GM10248 (cell line): ENCODE measurements around the gene SCN4A.

Experiments used
- CTCF ChIA-PET: fragments of 300-600 bp; sonication (Branson Sonifier 250); formaldehyde crosslinking; extraction: SDS; loops from one replicate; lab custom pipeline; 2021; ENCODE audit warnings: antibody characterized with exemption; lab: Yijun Ruan, JAX
- POLR2A ChIA-PET: fragments of 350-650 bp; sonication (Branson Sonifier 250); formaldehyde crosslinking; extraction: SDS; loops from one replicate; lab custom pipeline; 2020; ENCODE audit warnings: antibody characterized with exemption; lab: Yijun Ruan, JAX
- DNase-seq: peaks from one replicate; pipeline ENCODE4 v3.0.0; 2012; ENCODE audit errors: extremely low spot score
- TF ChIP-seq, protein P1 (sequence below): IDR thresholded peaks from 2 replicates; pipeline ENCODE4 v1.5.1; 2012; ENCODE audit warnings: mild to moderate bottlenecking, low read depth; ENCODE audit errors: extremely low read depth, missing control alignments, control extremely low read depth

SCN4A gene

DNA sequence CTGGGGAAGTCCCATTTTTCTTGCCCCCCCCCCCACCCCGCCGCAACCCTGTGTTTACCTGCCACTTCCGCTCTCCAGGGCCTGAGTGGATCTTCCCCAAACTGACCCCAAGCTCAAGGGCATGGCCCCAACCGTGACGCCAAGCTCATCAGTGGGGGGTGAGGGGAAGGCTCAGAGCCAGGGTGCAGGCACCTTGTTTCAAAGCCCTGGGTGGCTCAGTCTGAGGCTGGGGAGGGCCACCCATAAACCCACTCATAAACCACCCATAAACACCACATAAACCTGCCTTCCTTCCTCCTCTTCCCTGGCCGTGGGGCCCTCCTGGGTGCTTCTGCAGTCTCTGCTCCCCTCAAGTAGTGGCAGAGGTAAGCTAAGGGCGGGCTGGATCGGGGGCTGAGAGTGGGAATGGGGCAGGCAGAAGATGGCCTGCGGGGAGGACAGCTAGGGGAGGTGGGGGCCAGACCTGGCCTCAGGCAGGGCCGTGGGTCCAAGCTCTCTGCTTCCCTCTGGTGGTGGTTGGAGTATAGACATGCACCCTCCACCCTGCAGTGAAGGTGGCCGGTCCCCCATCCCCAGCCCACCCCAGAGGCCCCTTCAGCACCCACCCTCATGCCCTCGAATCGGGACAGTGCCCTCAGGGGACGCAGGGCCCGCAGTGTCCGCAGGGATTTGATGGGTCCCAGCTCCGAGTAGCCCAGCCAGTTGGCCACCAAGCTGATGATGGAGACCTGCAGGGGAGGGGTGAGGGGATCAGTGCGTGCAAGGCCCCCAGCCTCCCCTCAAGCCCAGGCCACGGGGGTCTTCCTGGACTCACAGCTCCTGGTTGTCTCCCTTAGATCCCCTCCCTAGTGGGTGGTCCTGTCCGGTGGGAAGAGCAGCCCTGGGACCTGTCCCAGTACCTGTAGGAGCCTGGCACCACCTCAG, 26.0 kb downstream of the SCN4A start:
- ChIA-PET POLR2A (interaction anchor here (0.6 to 1.5 kb wide), 5 partner anchors 10 to 199 kb away, joined by 5 to 11 read pairs (median 7); no protein-coding TSS in a partner anchor), CTCF (interaction anchor here (0.6 to 3.1 kb wide), 48 partner anchors 8 to 384 kb away, joined by 3 to 207 read pairs (median 6); partner anchors contain the start of genes CD79B, CSHL1, GH1 and ICAM2)
- peak; percentile 90 for DNase-seq
- TF ChIP-seq, protein P1, sequence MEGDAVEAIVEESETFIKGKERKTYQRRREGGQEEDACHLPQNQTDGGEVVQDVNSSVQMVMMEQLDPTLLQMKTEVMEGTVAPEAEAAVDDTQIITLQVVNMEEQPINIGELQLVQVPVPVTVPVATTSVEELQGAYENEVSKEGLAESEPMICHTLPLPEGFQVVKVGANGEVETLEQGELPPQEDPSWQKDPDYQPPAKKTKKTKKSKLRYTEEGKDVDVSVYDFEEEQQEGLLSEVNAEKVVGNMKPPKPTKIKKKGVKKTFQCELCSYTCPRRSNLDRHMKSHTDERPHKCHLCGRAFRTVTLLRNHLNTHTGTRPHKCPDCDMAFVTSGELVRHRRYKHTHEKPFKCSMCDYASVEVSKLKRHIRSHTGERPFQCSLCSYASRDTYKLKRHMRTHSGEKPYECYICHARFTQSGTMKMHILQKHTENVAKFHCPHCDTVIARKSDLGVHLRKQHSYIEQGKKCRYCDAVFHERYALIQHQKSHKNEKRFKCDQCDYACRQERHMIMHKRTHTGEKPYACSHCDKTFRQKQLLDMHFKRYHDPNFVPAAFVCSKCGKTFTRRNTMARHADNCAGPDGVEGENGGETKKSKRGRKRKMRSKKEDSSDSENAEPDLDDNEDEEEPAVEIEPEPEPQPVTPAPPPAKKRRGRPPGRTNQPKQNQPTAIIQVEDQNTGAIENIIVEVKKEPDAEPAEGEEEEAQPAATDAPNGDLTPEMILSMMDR, result peak; percentile 79

DNA sequence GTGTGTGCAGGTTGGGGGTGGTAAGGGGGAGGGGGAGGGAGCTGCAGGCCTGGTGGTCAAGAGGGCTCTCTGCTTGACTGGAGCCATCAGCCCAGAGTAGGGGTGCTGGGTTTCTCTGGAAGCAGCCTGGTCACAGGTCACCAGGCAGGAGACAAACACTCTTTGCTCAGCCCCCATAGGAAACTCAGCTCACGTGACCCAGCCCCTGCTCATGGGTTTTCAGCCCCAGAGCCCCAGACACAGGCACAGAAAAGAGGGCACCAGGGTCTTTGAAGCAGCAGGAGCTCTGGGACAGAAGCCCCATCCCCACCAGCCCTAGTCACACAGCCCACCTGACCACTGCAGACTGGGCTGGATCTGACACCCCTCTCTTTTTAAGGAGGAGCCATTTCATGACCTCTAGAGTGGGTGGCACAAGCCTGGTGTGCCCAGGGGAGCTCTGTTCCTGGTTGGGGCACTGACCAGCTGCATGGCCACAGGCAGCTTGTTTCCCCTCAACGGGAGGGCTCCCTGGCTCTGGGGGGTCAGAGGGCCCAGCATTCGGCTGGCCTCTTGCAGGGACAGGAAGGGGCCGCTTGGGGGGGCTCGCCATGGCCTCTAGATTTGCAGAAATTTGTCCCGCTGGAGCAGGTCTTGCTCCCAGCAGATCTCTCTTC, 26.8 kb downstream of the SCN4A start:
- POLR2A ChIA-PET, result interaction anchor here (0.9 to 1.5 kb wide), 3 partner anchors 23 to 200 kb away, joined by 5 to 11 read pairs (median 7); no protein-coding TSS in a partner anchor
- TF ChIP-seq, protein P1, result peak; percentile 9
- DNase-seq, result peak; percentile 69
- CTCF ChIA-PET, result interaction anchor here (0.6 to 3.1 kb wide), 47 partner anchors 8 to 385 kb away, joined by 3 to 207 read pairs (median 6); partner anchors contain the start of genes CD79B, CSHL1, GH1 and ICAM2

DNA sequence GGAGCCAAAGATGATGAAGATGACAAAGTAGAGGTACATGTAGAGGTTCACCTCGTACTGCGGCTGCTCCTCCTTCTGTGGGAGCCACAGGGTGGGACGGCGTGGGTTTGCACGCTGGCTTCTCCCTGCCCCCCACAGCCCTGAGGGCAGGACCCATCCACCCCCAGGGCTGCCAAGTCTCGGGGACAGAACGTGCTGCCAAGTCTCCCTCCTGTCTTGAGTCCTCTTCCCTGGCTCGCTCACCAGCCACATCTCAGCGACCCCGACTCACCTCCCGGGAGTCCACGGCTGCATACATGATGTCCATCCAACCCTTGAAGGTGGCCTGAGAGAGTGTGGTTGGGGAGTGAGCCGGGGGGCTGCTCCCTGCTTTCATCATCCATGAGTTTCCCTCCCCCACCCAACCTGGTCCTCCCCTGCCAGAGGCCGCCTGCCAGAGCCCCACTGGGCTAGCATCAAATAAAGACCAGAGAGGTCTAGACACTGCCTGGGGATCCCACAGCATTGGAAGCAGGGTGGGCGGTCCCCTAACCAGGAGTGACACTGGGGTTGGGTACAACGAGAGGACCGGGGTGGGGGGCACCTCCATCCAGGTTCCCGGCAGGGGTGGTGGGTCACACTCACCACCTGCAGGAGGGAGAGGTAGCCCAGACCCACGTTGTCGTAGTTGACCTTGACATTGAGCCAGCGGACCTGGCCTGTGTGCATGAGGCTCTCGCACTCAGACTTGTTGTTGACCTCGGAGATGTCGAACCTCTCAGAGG, 27.8 kb downstream of the SCN4A start:
- DNase-seq, result no peak
- POLR2A ChIA-PET, result interaction anchor here (1.4 kb wide), 1 partner anchor 201 kb away, joined by 7 read pairs; no protein-coding TSS in a partner anchor
- TF ChIP-seq, protein P1, result no peak
- CTCF ChIA-PET, result interaction anchor here (1.0 to 3.1 kb wide), 11 partner anchors 8 to 80 kb away, joined by 4 to 207 read pairs (median 26); partner anchors contain the start of genes CD79B, CSHL1 and GH1

DNA sequence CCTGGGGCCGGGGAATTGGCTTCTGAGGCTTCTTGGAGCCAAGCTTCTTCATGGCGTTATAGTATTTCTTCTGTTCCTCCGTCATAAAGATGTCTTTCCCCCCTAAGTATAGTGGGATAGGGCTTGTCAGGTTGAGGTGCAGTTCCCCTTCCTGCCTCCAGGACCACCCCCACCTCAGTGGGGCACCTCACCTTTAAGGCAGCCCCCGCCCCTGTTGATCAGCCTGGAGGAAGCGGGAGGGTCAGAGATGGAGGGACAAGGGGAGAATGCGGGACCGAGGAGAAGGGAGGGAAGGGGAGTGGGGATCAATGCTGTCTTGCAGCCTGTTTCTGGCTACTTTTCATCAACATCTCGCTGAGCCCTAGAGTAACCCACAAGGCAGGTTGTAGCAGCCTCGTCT, 29.0 kb downstream of the SCN4A start:
- no peak for DNase-seq
- CTCF ChIA-PET, result interaction anchor here (1.0 kb wide), 1 partner anchor 24 kb away, joined by 4 read pairs; no protein-coding TSS in a partner anchor
- POLR2A ChIA-PET, result no interaction called here
- TF ChIP-seq, protein P1, result no peak

DNA sequence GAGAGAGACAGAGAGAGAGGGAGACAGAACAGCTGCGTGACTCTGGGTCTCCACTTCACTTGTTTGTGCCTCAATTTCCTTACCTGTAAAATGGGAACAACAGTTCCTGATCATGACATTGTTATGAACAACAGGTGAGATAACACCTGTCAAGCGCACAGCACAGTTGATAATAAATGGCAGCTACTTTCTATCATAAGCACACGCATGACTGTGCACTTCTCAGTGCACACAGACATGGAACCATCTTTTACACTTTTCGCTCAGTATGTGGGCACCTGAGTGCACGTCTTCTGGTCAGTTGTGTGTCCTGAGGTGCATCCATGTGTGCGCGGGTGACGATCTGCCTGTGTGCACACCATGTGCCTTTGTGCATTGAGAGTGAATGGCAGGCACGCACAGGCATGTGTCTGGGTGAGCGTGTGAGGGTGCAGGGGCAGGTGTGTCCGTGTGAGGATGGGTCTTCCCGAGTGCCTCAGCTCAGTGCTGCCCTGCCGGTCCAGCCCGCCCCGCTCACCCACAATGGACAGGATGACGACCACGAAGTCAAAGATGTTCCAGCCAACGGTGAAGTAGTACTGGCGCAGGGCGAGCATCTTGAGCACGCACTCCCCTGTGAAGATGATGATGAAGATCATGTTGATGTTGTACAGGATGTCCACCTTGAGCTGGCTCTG, 30.3 kb downstream of the SCN4A start:
- TF ChIP-seq, protein P1, result no peak
- CTCF ChIA-PET, result interaction anchor here (0.8 to 1.7 kb wide), 5 partner anchors 11 to 74 kb away, joined by 3 to 6 read pairs (median 3); partner anchors contain the start of gene CSHL1
- POLR2A ChIA-PET, result no interaction called here
- DNase-seq, result no peak
